K562 (cell line): ENCODE data around the gene OR7G1. TPM values are rescaled to one million over a fixed set of nuclear protein-coding genes. Genes with fewer than 3 reads are reported as not detected.

Source experiments
- ARID1B ChIP-seq: fragments of 450-650 bp; IDR thresholded peaks from 2 replicates; pipeline ENCODE4 v1.6.1; 2016; ENCODE audit warnings: antibody characterized with exemption, mild to moderate bottlenecking, inconsistent platforms
- CBFA2T3 ChIP-seq: fragments of 450-650 bp; IDR thresholded peaks from 2 replicates; pipeline ENCODE4 v1.6.1; 2017
- DPF2 ChIP-seq: fragments of 450-650 bp; IDR thresholded peaks from 2 replicates; pipeline ENCODE4 v1.6.1; 2016
- E2F4 ChIP-seq: sonication (generic); formaldehyde crosslinking; IDR thresholded peaks from 2 replicates; pipeline ENCODE4 v1.8.0; 2022; ENCODE audit warnings: mild to moderate bottlenecking, low read depth, missing genetic modification reagents
- E2F8 ChIP-seq: fragments of 450-650 bp; IDR thresholded peaks from 2 replicates; pipeline ENCODE4 v1.7.1; 2018; ENCODE audit warnings: mild to moderate bottlenecking, low read depth; ENCODE audit not compliant: partially characterized antibody
- HNRNPLL ChIP-seq: fragments of 200-400 bp; formaldehyde crosslinking; IDR thresholded peaks from 2 replicates; pipeline ENCODE4 v1.6.1; 2017; ENCODE audit warnings: low read length, low read depth, mild to moderate bottlenecking; ENCODE audit not compliant: poor library complexity, severe bottlenecking
- JUNB ChIP-seq: fragments of 450-650 bp; formaldehyde crosslinking; conservative IDR thresholded peaks from 2 replicates; pipeline ENCODE4 v1.4.0; 2020; ENCODE audit warnings: mild to moderate bottlenecking
- LCOR ChIP-seq: sonication (generic); formaldehyde crosslinking; IDR thresholded peaks from 2 replicates; pipeline ENCODE4 v1.8.0; 2022; ENCODE audit warnings: mild to moderate bottlenecking, missing genetic modification reagents
- MAFG ChIP-seq: fragments of 450-650 bp; conservative IDR thresholded peaks from 2 replicates; pipeline ENCODE4 v1.6.1; 2016; ENCODE audit warnings: missing genetic modification characterization, missing compliant biosample characterization
- NBN ChIP-seq: fragments of 450-650 bp; IDR thresholded peaks from 2 replicates; pipeline ENCODE4 v1.6.1; 2016; ENCODE audit warnings: low read depth, mild to moderate bottlenecking
- NFE2 ChIP-seq: IDR thresholded peaks from 2 replicates; pipeline ENCODE4 v1.6.1; 2014; ENCODE audit warnings: antibody characterized with exemption, low read depth
- RCOR1 ChIP-seq, 2 experiments: IDR thresholded peaks; 2 replicates each; pipeline ENCODE4 v1.6.1; 2012; ENCODE audit warnings: low read depth in 2 of 2, low read length in 2 of 2, borderline replicate concordance in 1 of 2, improper control_type of control experiment in 1 of 2
- SIRT6 ChIP-seq: IDR thresholded peaks from one replicate; pipeline ENCODE4 v1.6.1; 2012; ENCODE audit warnings: low read depth, mild to moderate bottlenecking, control low read depth, inconsistent platforms, low read length, moderate library complexity
- SMAD1 ChIP-seq: fragments of 150-350 bp; IDR thresholded peaks from 2 replicates; pipeline ENCODE4 v1.6.1; 2014; ENCODE audit warnings: low read length, low read depth; ENCODE audit not compliant: partially characterized antibody
- SPI1 ChIP-seq: IDR thresholded peaks from 2 replicates; pipeline ENCODE4 v1.6.1; 2011; ENCODE audit warnings: low read depth, low read length, control low read depth, borderline replicate concordance
- ZFX ChIP-seq: sonication (generic); formaldehyde crosslinking; IDR thresholded peaks from 2 replicates; pipeline ENCODE4 v1.8.0; 2022; ENCODE audit warnings: mild to moderate bottlenecking, missing genetic modification reagents, moderate library complexity
- ZNF395 ChIP-seq: fragments of 200-800 bp; sonication (Bioruptor generic); IDR thresholded peaks from 2 replicates; pipeline ENCODE4 v1.6.1; 2017; ENCODE audit warnings: missing genetic modification characterization, missing compliant biosample characterization
- ZNF449 ChIP-seq: fragments of 250-450 bp; sonication (Bioruptor Pico); IDR thresholded peaks from 2 replicates; pipeline ENCODE4 v1.8.0; 2022; ENCODE audit warnings: moderate library complexity, mild to moderate bottlenecking, inconsistent platforms
- ZNF644 ChIP-seq: fragments of 200-800 bp; sonication (Bioruptor generic); IDR thresholded peaks from 2 replicates; pipeline ENCODE4 v1.6.1; 2016; ENCODE audit warnings: low read depth, missing genetic modification characterization, missing compliant biosample characterization
- polyA plus RNA-seq, 8 experiments: library from polyadenylated mRNA; depleted of rRNA in 4 of 8; stranded (reverse) in 5 of 8; unstranded in 3 of 8; fragments of >200 nt; fragmentation: Nextera tagmentation in 2 of 8; fragmentation: Illumina TruSeq in 1 of 8; extraction: Ambion mirVana in 2 of 8; extraction: Trizol in 1 of 8; gene quantifications; 2 replicates each; pipeline versions ENCODE4 v1.2.1 to v1.2.3, GENCODE V29; 2011 to 2014; ENCODE audit warnings: inconsistent platforms in 1 of 8, missing spikeins in 1 of 8
- total RNA-seq, 7 experiments: library from RNA; depleted of rRNA in 6 of 7; stranded (reverse); fragments of >200 nt in 6 of 7; fragmentation: Illumina TruSeq in 2 of 7; extraction: Trizol in 2 of 7; gene quantifications; 2 replicates each; pipeline versions ENCODE4 v1.2.1 to v1.2.3, GENCODE V29; 2011 to 2021; ENCODE audit warnings: low replicate concordance in 1 of 7

OR7G1 gene
- total and polyA plus RNA-seq, 9 of the 15 experiments (the other 6 are each of a cell fraction or from before 2014, with no cell fraction given), result not detected

- peak; percentile 29; the same call in 1 of the 2 replicates for TF ChIP-seq MAFG (tag)
- no peak for TF ChIP-seq E2F4 (CRISPR knock-in tag)
- peak; percentile 50; the same call in 1 of the 2 replicates for TF ChIP-seq LCOR (CRISPR knock-in tag)
- peak; percentile 66 for TF ChIP-seq ZFX
- peak; percentile 99 for TF ChIP-seq DPF2
- peak; percentile 97 for TF ChIP-seq ARID1B
- no peak for TF ChIP-seq ZNF449 (CRISPR knock-in tag)
- peak; percentile 79; the same call in 1 of the 2 replicates for TF ChIP-seq NBN
- TF ChIP-seq RCOR1 (IDR thresholded peaks at IDR 0.05; ENCODE audit: borderline replicate concordance in 1 of 2, low read depth in 2 of 2, low read length in 2 of 2), result peak in 1 of 2 experiments; percentile 81; a peak in 2 of 4 replicates
- peak; percentile 29 for TF ChIP-seq HNRNPLL
- TF ChIP-seq JUNB (CRISPR knock-in tag), result peak; percentile 67; the same call in 1 of the 2 replicates
- no peak for TF ChIP-seq SIRT6
- no peak for TF ChIP-seq SPI1
- TF ChIP-seq ZNF395, result peak; percentile 65; the same call in 1 of the 2 replicates
- TF ChIP-seq NFE2, result peak; percentile 65
- no peak for TF ChIP-seq E2F8
- peak; percentile 73; the same call in 1 of the 2 replicates for TF ChIP-seq ZNF644
- no peak for TF ChIP-seq SMAD1
- TF ChIP-seq CBFA2T3, result peak; percentile 93
These were observed 40.3 kb downstream of the OR7G1 start (continued) for GRCh38 chr19:9075064-9075949.
